Esophagus muscularis mucosa (tissue), 4 donors: Measurements from ENCODE around the gene GTF2E1. TPM values are rescaled to one million over a fixed set of nuclear protein-coding genes. Genes with fewer than 3 reads are reported as not detected.

Source experiments
- small RNA-seq, 3 donors: library from RNA; depleted of rRNA; stranded (forward); fragments of <200 nt; gene quantifications; one replicate each; pipeline ENCODE3, GENCODE V24; 2016
- total RNA-seq, 4 donors: library from RNA; depleted of rRNA; stranded (reverse); fragments of >200 nt; gene quantifications; one replicate each; pipeline versions ENCODE4 v1.1.0 to v1.2.1, GENCODE V29; 2016

GTF2E1 gene
- total RNA-seq, 4 donors from 2014 or later: 9.4 to 18.2 (median 13.9) TPM

Small RNA genes within 50 kb of the gene (small RNA-seq; reads per million reads assigned to genes)
- gene MTCO1P29 (0 reads per million in 3 donors), gene MTCO2P29 (0 reads per million in 3 donors)

Other genes starting within 250 kb of the GTF2E1 start
- 100 to 1,000 TPM; 142 to 333 (median 256) TPM for gene NDUFB4, start 146.4 kb upstream of the GTF2E1 start, total RNA-seq
- gene HGD, start 60.5 kb upstream of the GTF2E1 start, total RNA-seq: under 1 TPM in 1 of 4 donors, not detected in 3; 0.69 TPM
- 10 to 100 TPM; 16.9 to 23.9 (median 20.7) TPM for gene RABL3, start 228 bp upstream of the GTF2E1 start, total RNA-seq
- under 1 TPM; 0.29 to 0.99 (median 0.56) TPM for gene STXBP5L, start 165.5 kb downstream of the GTF2E1 start, total RNA-seq